ENCODE measurements around the gene AMBP.
"Not testable (repeated sequence)": the region's sequence is repeated elsewhere in the genome, so short reads cannot be mapped to it uniquely, and the experiment has no call there.

- TF ChIP-seq CTCF (IDR thresholded peaks at IDR 0.05; ENCODE audit: low read length); EZH2 (optimal IDR thresholded peaks at IDR 0.05; ENCODE audit: low read depth, low read length); EZH2phosphoT487 (IDR thresholded peaks at IDR 0.05; ENCODE audit: low read length): not testable (repeated sequence)
These were observed 34.4 kb downstream of the AMBP start for GRCh38 chr9:114043660-114044059.

Measured in MM.1S (cell line).